Putamen (tissue), 1 donor: ENCODE measurements around the gene SMIM35.
"Not testable (repeated sequence)": the region's sequence is repeated elsewhere in the genome, so short reads cannot be mapped to it uniquely, and the experiment has no call there.

Experiments used
- DNase-seq: peaks from one replicate; pipeline ENCODE4 v3.0.0-alpha.2; 2016; ENCODE audit warnings: low spot score

Gene SMIM35

GRCh38 chr11:117983163-117983475 is 103.6 kb downstream of the SMIM35 start:
- no peak for DNase-seq

GRCh38 chr11:117980720-117981119 is 106.0 kb downstream of the SMIM35 start:
- no peak for DNase-seq

DNA sequence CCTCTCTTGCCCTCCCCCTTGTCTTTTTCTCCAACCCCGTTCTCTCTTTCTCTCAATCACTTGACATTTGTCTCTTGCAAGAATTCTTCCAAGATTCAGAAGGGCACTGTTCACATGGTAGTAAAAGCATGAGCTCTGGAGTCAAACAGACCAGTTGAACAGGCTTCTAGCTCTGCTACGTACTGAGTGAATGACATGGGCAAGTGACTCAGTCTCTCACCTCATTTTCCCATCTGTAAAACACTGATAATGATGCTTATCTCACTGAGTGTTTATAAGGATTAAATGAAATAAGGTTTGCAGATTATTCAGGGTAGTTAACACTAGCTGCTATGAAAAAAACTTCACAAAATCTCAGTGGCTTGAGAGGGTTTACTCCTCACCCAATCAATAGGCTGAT is 106.5 kb downstream of the SMIM35 start:
- no peak for DNase-seq

GRCh38 chr11:117979481-117980211 is 107.1 kb downstream of the SMIM35 start:
- no peak for DNase-seq

GRCh38 chr11:117978991-117979390 is 107.8 kb downstream of the SMIM35 start:
- DNase-seq: no peak

- DNase-seq: not testable (repeated sequence)
These were observed 108.4 kb downstream of the SMIM35 start for GRCh38 chr11:117978291-117978910.

DNA sequence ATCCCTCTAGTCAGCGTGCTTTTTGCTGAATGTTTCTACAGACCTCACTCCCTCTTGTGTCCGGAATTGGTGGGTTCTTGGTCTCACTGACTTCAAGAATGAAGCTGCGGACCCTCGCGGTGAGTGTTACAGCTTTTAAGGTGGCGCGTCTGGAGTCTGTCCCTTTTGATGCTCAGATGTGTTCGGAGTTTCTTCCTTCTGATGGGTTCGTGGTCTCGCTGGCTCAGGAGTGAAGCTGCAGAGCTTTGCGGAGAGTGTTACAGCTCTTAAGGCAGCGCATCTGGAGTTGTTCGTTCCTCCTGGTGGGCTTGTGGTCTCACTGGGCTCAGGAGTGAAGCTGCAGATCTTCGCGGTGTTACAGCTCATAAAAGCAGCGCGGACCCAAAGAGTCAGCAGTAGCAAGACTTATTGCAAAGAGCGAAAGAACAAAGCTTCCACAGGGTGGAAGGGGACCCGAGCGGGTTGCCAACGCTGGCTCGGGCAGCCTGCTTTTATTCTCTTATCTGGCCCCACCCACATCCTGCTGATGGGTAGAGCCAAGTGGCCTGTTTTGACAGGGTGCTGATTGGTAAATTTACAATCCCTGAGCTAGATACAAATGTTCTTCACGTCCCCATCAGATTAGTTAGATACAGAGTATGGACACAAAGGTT is 109.0 kb downstream of the SMIM35 start:
- not testable (repeated sequence) for DNase-seq

DNA sequence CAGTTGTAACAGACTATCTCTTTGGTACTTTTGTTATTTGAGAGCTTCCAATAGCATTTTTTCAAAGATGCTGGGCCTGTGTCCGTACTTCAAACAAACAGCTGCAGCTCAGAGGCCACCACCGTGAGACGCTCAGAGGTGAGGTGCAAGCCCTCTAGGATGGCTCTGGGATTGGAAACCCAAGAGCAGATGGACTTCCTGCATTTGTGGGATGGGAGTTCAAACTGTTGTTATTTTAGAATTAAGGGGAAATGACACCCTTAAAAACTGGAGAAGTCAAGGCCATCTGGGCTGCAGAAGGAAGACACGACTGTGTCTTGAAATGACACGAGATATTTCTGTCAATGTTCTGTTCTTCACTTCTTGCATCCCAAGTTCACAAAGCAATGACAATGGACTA is 109.7 kb downstream of the SMIM35 start:
- no peak for DNase-seq

GRCh38 chr11:117976445-117976844 is 110.3 kb downstream of the SMIM35 start:
- DNase-seq: no peak

DNA sequence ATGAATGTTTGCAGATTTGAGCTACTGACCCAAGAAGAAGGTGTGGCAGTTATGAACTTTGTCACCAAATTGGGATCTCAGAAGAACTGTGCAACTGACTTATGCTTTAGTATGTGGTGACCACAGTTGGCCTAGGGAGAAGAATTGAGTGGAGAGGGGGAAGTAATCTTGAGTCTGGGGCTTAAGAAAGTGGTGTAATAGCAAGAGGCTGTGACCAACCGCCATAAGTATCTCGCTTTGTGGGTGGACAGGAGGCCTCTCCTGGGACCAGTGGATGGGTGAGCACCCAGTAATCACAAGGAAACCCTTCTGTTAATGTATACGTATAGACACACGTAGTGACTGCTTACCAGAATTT is 113.3 kb downstream of the SMIM35 start:
- DNase-seq: no peak

- DNase-seq: no peak
These were observed 113.9 kb downstream of the SMIM35 start for GRCh38 chr11:117972629-117973502.

DNA sequence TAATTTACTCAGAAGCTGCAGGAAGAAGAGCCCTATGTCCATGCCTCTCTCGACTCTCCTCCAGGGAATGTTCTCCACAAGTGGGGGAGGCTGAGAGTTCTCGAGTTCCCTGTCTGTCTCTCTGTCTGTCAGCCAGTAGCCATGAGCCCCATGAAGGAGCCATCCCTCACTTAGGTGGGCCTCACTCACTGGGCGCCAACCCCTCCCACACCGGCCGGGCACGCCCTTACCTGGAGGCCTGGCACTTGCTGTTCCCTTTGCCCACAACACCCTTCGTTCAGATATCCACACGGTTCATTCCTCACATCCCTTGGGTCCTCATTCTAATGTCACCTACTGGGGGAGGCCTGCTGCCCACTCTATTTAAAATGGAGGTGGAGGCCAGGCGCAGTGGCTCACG is 114.7 kb downstream of the SMIM35 start:
- no peak for DNase-seq

DNA sequence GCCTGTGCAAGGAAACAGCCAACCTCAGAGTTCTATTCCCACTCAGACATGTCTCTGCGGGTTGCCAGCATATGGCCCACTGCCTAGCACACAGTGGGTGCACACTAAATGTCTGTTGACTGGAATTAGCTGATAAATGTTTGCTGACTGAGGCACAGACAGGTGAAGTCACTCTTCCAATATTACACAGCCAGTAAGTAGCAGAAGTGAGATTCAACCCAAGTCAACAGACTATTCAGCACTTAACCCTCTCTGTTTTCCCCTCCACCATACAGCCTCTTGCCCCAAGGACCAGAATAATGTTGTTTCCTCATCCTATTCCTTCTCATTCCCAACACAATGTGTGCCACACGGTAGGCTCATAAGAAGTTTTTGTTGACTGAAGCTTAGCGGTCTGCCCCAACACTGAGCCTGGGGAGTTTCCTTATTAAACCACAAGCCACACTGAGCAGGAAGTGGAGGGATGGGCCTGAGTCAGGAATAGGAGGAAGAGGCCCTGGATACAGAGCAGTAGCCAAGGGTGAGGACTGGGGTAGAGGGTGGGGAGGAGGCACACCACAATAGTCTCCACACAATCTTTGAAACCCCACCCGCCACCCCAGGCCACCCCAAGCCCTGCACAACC is 116.3 kb downstream of the SMIM35 start:
- no peak for DNase-seq

DNA sequence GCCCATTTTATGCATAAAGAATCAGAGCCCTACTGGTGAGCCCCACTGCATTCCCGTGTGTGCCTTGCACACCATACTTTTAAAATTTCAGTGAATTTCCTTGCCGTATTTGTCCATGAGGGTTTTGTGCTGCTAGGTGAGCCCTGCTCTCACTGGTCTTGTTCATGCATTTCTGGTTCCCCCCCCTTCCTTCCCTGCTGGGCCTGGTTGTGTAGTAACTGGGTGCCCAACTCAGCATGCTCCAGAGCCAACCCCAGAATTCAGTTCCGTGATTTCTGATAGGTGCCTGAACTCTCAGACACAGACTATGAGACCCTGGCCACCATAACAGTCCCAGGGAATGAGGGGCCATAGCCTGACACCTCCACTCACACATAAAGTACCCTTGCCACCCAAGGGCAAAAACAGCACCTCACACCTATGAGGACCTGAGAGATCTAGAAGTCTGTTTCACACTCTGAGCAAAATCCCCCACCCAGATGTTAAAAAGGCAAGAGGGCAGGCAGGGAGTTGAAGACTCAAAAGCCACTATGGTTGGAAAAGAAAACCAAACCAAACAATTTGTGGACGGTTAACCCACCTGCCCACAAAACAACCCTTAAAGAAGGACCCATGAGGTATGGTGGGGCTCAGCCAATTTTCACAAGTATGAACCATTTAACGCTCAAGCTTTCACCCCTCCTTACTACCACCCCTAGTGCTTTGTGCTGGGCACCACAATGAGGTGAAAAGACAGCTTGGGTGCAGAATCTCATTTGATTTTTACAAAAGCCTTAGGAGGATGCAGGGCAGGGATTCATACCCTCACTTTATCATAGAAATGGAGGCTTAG is 117.4 kb downstream of the SMIM35 start:
- no peak for DNase-seq

- no peak for DNase-seq
These were observed 119.9 kb downstream of the SMIM35 start for GRCh38 chr11:117966908-117967307.

- DNase-seq: no peak
These were observed 123.9 kb downstream of the SMIM35 start for GRCh38 chr11:117962826-117963225.

- no peak for DNase-seq
These were observed 124.9 kb downstream of the SMIM35 start for GRCh38 chr11:117961896-117962295.

DNA sequence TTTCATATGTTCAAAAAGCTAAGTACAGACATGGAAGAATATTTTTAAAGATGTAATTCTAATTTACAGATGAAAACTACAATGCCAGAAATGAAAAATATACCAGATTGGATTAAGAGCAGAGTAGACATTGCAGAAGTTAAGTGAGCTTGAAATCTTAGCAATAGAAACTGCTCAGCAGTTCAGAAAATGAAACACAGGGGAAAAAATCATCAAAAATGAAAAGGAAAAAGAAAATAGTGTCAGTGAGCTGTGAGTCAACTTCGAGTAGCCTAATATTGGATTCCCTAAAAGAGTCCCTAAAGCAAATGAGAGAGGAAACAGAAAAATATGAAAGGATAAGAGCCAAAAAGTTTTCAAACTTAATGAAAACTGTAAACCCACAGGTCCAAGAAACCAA is 126.4 kb downstream of the SMIM35 start:
- DNase-seq: no peak

- DNase-seq: no peak
These were observed 127.2 kb downstream of the SMIM35 start for GRCh38 chr11:117959438-117960149.

DNA sequence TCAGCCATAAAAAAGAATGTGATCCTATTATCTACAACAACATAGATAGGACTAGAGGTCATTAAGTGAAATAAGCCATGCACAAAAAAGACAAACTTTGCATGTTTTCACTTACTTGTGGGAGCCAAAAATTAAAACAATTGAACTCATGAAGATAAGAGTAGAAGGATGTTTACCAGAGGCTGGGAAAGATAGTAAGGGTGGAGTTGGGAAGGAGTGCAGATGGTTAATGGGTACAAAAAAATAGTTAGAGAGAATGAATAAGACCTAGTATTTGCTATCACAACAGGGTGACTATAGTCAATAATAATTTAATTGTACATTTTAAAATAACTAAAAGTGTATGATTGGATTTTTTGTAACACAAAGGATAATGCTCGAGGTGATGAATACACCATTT is 127.8 kb downstream of the SMIM35 start:
- DNase-seq: no peak
